CD14-positive monocyte (primary cell): ENCODE results near the gene HOXC13. TPM values are rescaled to one million over a fixed set of nuclear protein-coding genes. Genes with fewer than 3 reads are reported as not detected.

Experiments
- DNase-seq, 3 donors: peaks; one replicate each; pipeline ENCODE4 v3.0.0-alpha.2; 2011 to 2022
- H2AFZ ChIP-seq: 2 replicates; pipeline ENCODE4 v1.6.0; 2012; ENCODE audit warnings: mild to moderate bottlenecking, low read depth, low read length, inconsistent platforms; ENCODE audit not compliant: insufficient read depth, poor library complexity, severe bottlenecking
- H3K27ac ChIP-seq, 2 donors: 1 replicate in 1 of 2; 2 replicates in 1 of 2; pipeline ENCODE4 v1.5.1; 2012 to 2013; ENCODE audit warnings: low read length in 2 of 2, control low read depth in 1 of 2, inconsistent platforms in 1 of 2, low read depth in 1 of 2, mild to moderate bottlenecking in 1 of 2
- H3K27me3 ChIP-seq, 2 donors: one replicate each; pipeline versions ENCODE4 v1.6.0 to v1.6.1; 2011 to 2013; ENCODE audit warnings: low read length in 2 of 2; ENCODE audit not compliant: control insufficient read depth in 2 of 2, insufficient read depth in 2 of 2
- H3K36me3 ChIP-seq, 2 donors: replicated peaks in 1 of 2; 1 replicate in 1 of 2; 2 replicates in 1 of 2; pipeline versions ENCODE4 v1.5.1 to v1.6.1; 2012 to 2013; ENCODE audit warnings: low read length in 2 of 2, control low read depth in 1 of 2, inconsistent platforms in 1 of 2, mild to moderate bottlenecking in 1 of 2; ENCODE audit not compliant: insufficient read depth in 2 of 2, control insufficient read depth in 1 of 2
- H3K4me1 ChIP-seq, 2 donors: 1 replicate in 1 of 2; 2 replicates in 1 of 2; pipeline versions ENCODE4 v1.5.1 to v1.6.1; 2012 to 2013; ENCODE audit warnings: low read length in 2 of 2, control low read depth in 1 of 2, inconsistent platforms in 1 of 2, mild to moderate bottlenecking in 1 of 2, moderate library complexity in 1 of 2; ENCODE audit not compliant: insufficient read depth in 2 of 2, control insufficient read depth in 1 of 2
- H3K4me2 ChIP-seq: replicated peaks from 2 replicates; pipeline ENCODE3; 2012; ENCODE audit warnings: low read length, moderate library complexity, mild to moderate bottlenecking; ENCODE audit not compliant: poor library complexity, severe bottlenecking; ENCODE audit errors: extremely low read depth
- H3K4me3 ChIP-seq, 3 experiments: fragments of 200-600 bp in 1 of 3; sonication (generic) in 1 of 3; replicated peaks in 1 of 3; 1 replicate in 2 of 3; 2 replicates in 1 of 3; pipeline ENCODE4 v1.5.1; 2011 to 2013; ENCODE audit warnings: low read length in 3 of 3, mild to moderate bottlenecking in 3 of 3, control low read depth in 2 of 3, low read depth in 2 of 3, inconsistent platforms in 1 of 3, moderate library complexity in 1 of 3
- H3K79me2 ChIP-seq: 2 replicates; pipeline ENCODE4 v1.6.0; 2012; ENCODE audit warnings: mild to moderate bottlenecking, control low read depth, inconsistent platforms, low read length, moderate library complexity; ENCODE audit not compliant: insufficient read depth
- H3K9ac ChIP-seq: 2 replicates; pipeline ENCODE4 v1.6.0; 2017; ENCODE audit warnings: low read length, mild to moderate bottlenecking; ENCODE audit not compliant: insufficient read depth, poor library complexity, severe bottlenecking
- H3K9me3 ChIP-seq, 2 donors: replicated peaks in 1 of 2; 1 replicate in 1 of 2; 2 replicates in 1 of 2; pipeline versions ENCODE4 v1.5.1 to v1.6.1; 2012 to 2013; ENCODE audit warnings: low read length in 2 of 2, control low read depth in 1 of 2; ENCODE audit not compliant: control insufficient read depth in 1 of 2, insufficient read depth in 1 of 2
- H4K20me1 ChIP-seq: 2 replicates; pipeline ENCODE4 v1.6.0; 2012; ENCODE audit warnings: mild to moderate bottlenecking, low read length, control low read depth, moderate library complexity; ENCODE audit not compliant: insufficient read depth
- H3K27ac Mint-ChIP-seq, 7 donors: one replicate each; pipeline ENCODE4 v1.8.0; 2020; ENCODE audit warnings: mild to moderate bottlenecking in 7 of 7, mixed read lengths in 7 of 7, moderate library complexity in 6 of 7, inconsistent platforms in 2 of 7
- H3K27me3 Mint-ChIP-seq, 3 donors: one replicate each; pipeline ENCODE4 v1.8.0; 2021 to 2022; ENCODE audit warnings: low read depth in 3 of 3, mild to moderate bottlenecking in 3 of 3, mixed read lengths in 3 of 3, moderate library complexity in 3 of 3, inconsistent platforms in 1 of 3
- H3K36me3 Mint-ChIP-seq, 2 donors: one replicate each; pipeline ENCODE4 v1.8.0; 2020; ENCODE audit warnings: mixed read lengths in 2 of 2, inconsistent platforms in 1 of 2, mild to moderate bottlenecking in 1 of 2
- H3K4me1 Mint-ChIP-seq: one replicate; pipeline ENCODE4 v1.8.0; 2020; ENCODE audit warnings: mild to moderate bottlenecking, mixed read lengths
- H3K4me3 Mint-ChIP-seq, 2 donors: one replicate each; pipeline ENCODE4 v1.8.0; 2020; ENCODE audit warnings: mild to moderate bottlenecking in 2 of 2, mixed read lengths in 2 of 2, moderate library complexity in 1 of 2
- H3K9me3 Mint-ChIP-seq, 7 donors: one replicate each; pipeline ENCODE4 v1.8.0; 2020 to 2022; ENCODE audit warnings: mixed read lengths in 7 of 7, mild to moderate bottlenecking in 6 of 7, moderate library complexity in 6 of 7, inconsistent platforms in 2 of 7
- CTCF ChIP-seq: fragments of 200-600 bp; IDR thresholded peaks from one replicate; pipeline ENCODE4 v1.8.0; 2022; ENCODE audit warnings: antibody characterized with exemption, mild to moderate bottlenecking
- WGBS: methylation state at CpG from one replicate; pipeline ENCODE4 v1.1.5; 2013; ENCODE audit warnings: missing lambda C conversion rate; ENCODE audit not compliant: insufficient coverage; 5-methylcytosine and 5-hydroxymethylcytosine counted together
- intact Hi-C, 2 donors: fragments of 100-400 bp; cut with micrococcal nuclease; formaldehyde crosslinking; loops; one replicate each; pipeline versions ENCODE4 v1.15.0 to v1.15.1; 2023
- polyA plus RNA-seq, 3 donors: library from polyadenylated mRNA; depleted of rRNA in 1 of 3; unstranded in 2 of 3; stranded (reverse) in 1 of 3; fragments of 300-500 nt in 2 of 3; fragments of >200 nt in 1 of 3; fragmentation: Illumina TruSeq in 2 of 3; gene quantifications; 1 replicate in 2 of 3; 2 replicates in 1 of 3; pipeline ENCODE4 v1.2.3, GENCODE V29; 2012 to 2021

The HOXC13 gene
- polyA plus RNA-seq, 3 donors = not detected

GRCh38 chr12:53907103-53907502, 31.5 kb upstream of the HOXC13 start:
- 94% methylated on average over 3 of the region's 3 CpGs for WGBS
- no peak for TF ChIP-seq CTCF
- DNase-seq = no peak
- H3K79me2 ChIP-seq = no peaks in the 10 kb centered on the region
- no peaks in the 10 kb centered on the region for H3K4me1 ChIP-seq
- H3K27me3 ChIP-seq = peaks cover 33 to 58% of the 10 kb centered on the region in 2 donors
- Mint-ChIP-seq H3K4me1 (no peaks in the 10 kb centered on the region), H3K9me3 (peaks cover 0 to 3% (median 0%) of the 10 kb centered on the region in 7 donors), H3K4me3 (no peak overlapping the region), H3K27me3 (peaks cover 22 to 38% (median 24%) of the 10 kb centered on the region in 3 donors), H3K36me3 (no peaks in the 10 kb centered on the region), H3K27ac (no peak overlapping the region)
- H3K9ac ChIP-seq = no peak overlapping the region
- intact Hi-C loops = no loop called here
- H3K4me3 ChIP-seq = no peak overlapping the region
- no peak overlapping the region for H3K27ac ChIP-seq
- H4K20me1 ChIP-seq = no peaks in the 10 kb centered on the region
- H3K36me3 ChIP-seq = no peaks in the 10 kb centered on the region
- no peak overlapping the region for H2AFZ ChIP-seq
- no peaks in the 10 kb centered on the region for H3K9me3 ChIP-seq
- H3K4me2 ChIP-seq = no peak overlapping the region

- H3K4me1 Mint-ChIP-seq = no peaks in the 10 kb centered on the region
- WGBS = no CpG with 5 or more reads among the region's 5 CpGs
- intact Hi-C loops = no loop called here
- Histone ChIP-seq H3K27ac (no peak overlapping the region), H3K36me3 (no peaks in the 10 kb centered on the region), H3K79me2 (no peaks in the 10 kb centered on the region), H3K27me3 (peaks cover 54 to 76% of the 10 kb centered on the region in 2 donors), H3K9me3 (no peaks in the 10 kb centered on the region), H4K20me1 (no peaks in the 10 kb centered on the region), H3K4me2 (no peak overlapping the region), H2AFZ (no peak overlapping the region), H3K9ac (no peak overlapping the region), H3K4me3 (no peak overlapping the region), H3K4me1 (no peaks in the 10 kb centered on the region)
- H3K9me3 Mint-ChIP-seq = peaks cover 0 to 5% (median 0%) of the 10 kb centered on the region in 7 donors
- no peak for DNase-seq
- TF ChIP-seq CTCF = no peak
- peaks cover 58 to 80% (median 63%) of the 10 kb centered on the region in 3 donors for H3K27me3 Mint-ChIP-seq
- no peak overlapping the region for H3K27ac Mint-ChIP-seq
- H3K36me3 Mint-ChIP-seq = no peaks in the 10 kb centered on the region
- peak overlapping the region in 1 of 2 donors; percentile 44 for H3K4me3 Mint-ChIP-seq
These were observed 21.6 kb upstream of the HOXC13 start for GRCh38 chr12:53916788-53917655.
